Measurements from ENCODE around the gene MPO. TPM values are rescaled to one million over a fixed set of nuclear protein-coding genes. Genes with fewer than 3 reads are reported as not detected.

The MPO gene
- total RNA-seq, 1 experiment from 2014 or later, result not detected

DNA sequence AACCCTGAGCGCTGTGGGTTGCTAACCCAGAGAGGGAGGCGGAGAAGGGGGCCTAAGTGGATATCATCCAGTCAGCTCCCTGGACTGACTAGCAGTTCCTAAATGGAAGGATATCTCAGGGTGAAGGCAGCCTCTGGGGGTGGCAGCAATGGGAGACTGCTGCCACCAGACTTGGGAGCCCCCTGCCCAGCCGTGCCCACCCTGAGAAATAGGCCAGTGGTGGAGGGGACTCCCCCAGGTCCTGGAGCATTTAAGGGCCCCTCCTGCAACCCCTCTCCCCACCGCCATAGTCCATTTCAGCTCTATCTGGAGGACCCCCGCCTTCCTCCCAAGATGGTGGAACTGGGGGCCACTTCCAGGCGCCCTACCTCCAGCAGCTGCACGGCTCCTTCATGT lies 39.4 kb upstream of the MPO start:
- Histone ChIP-seq H3K9me2 (ENCODE audit: insufficient read depth) (no peaks in the 10 kb centered on the region), H3K27ac (no peak overlapping the region), H3K27me3 (ENCODE audit: insufficient read depth, low read depth) (peaks cover 64% of the 10 kb centered on the region), H4K20me1 (ENCODE audit: insufficient read depth) (no peaks in the 10 kb centered on the region), H3F3A (ENCODE audit: insufficient read depth, low read depth) (no peaks in the 10 kb centered on the region), H3K4me1 (replicated peaks; ENCODE audit: insufficient read depth) (no peaks in the 10 kb centered on the region), H3K4me3 (no peak overlapping the region), H3K79me2 (ENCODE audit: low read depth) (no peaks in the 10 kb centered on the region), H2AFZ (no peak overlapping the region), H3K9me3 (ENCODE audit: insufficient read depth, low read depth) (no peaks in the 10 kb centered on the region), H3K4me2 (no peak overlapping the region), H3K36me3 (ENCODE audit: low read depth) (no peaks in the 10 kb centered on the region)
- intact Hi-C loops (cut with micrococcal nuclease; ENCODE audit: unreplicated experiment), result no loop called here
- no peak for DNase-seq
- BruUV-seq (replicated peaks), result no TSS peak
- no peak for TF ChIP-seq EZH2 (IDR thresholded peaks at IDR 0.05; ENCODE audit: low read depth)
- TF ChIP-seq, protein P1, sequence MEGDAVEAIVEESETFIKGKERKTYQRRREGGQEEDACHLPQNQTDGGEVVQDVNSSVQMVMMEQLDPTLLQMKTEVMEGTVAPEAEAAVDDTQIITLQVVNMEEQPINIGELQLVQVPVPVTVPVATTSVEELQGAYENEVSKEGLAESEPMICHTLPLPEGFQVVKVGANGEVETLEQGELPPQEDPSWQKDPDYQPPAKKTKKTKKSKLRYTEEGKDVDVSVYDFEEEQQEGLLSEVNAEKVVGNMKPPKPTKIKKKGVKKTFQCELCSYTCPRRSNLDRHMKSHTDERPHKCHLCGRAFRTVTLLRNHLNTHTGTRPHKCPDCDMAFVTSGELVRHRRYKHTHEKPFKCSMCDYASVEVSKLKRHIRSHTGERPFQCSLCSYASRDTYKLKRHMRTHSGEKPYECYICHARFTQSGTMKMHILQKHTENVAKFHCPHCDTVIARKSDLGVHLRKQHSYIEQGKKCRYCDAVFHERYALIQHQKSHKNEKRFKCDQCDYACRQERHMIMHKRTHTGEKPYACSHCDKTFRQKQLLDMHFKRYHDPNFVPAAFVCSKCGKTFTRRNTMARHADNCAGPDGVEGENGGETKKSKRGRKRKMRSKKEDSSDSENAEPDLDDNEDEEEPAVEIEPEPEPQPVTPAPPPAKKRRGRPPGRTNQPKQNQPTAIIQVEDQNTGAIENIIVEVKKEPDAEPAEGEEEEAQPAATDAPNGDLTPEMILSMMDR (conservative IDR thresholded peaks at IDR 0.05), result no peak
- POLR2A ChIA-PET (ENCODE audit: unreplicated experiment), result interaction anchor here (0.7 kb wide), 1 partner anchor 32 kb away, joined by 4 read pairs; the partner anchor contains the start of gene SUPT4H1
- CTCF ChIA-PET, result no interaction called here

DNA sequence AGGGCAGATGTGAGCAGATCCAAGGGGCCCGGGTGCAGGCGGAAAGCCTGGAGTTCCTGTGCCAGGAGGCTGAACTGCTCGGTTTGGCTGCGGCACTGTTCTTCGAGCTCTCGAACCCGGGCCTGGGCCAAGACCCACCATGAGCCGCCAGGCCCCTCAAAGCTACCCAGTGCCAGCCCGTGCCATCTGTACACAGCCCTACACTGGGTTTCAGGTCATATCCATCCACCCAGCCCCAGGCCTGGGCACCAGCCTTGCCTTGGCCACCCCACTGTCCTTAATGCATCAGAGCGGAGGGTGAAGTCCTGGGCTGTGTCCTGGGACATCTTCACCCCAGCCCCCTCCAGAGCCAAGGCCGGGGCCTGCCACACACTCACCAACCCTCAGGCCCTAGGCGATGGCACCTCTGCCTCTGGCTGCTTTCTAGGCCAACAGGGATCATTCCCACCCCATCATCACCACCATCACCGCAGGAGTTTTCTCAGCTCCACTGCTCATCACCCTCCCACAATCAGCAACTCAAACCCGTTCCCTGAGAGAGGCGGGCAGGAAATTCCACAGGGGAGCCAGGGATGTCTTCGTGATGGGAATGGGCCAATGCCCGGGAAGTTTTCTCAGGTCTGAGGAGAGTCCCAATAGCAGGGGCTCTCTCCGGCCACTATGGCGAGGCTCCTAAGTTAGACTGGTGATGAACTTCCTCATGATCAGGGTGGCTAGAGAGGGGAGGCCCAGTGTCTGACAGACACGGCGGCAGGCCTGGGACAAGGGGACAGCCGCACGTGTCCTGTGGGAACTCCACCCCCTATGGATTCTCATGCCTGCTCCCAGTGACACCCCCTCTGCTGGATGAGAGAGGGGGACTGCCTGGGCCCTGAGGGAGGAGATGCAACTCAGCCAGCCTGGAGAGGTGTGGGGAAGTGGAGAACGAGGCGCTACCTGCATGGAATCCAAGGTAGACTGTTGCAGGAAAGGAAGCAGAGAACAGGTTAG lies 38.7 kb upstream of the MPO start:
- no peak overlapping the region for H3K27ac ChIP-seq
- intact Hi-C loops (cut with micrococcal nuclease; ENCODE audit: unreplicated experiment), result loop anchor here (10.0 kb wide), 1 partner anchor 685 kb away; no protein-coding TSS in a partner anchor
- no peaks in the 10 kb centered on the region for H4K20me1 ChIP-seq (ENCODE audit: insufficient read depth)
- H3K4me2 ChIP-seq, result no peak overlapping the region
- no peak overlapping the region for H3K4me3 ChIP-seq
- TF ChIP-seq EZH2 (IDR thresholded peaks at IDR 0.05; ENCODE audit: low read depth), result no peak
- TF ChIP-seq, protein P1 (conservative IDR thresholded peaks at IDR 0.05), result no peak
- ChIA-PET POLR2A (ENCODE audit: unreplicated experiment) (no interaction called here), CTCF (no interaction called here)
- no peak overlapping the region for H2AFZ ChIP-seq
- H3K79me2 ChIP-seq (ENCODE audit: low read depth), result no peaks in the 10 kb centered on the region
- BruUV-seq (replicated peaks), result no TSS peak
- H3K9me3 ChIP-seq (ENCODE audit: insufficient read depth, low read depth), result no peaks in the 10 kb centered on the region
- no peaks in the 10 kb centered on the region for H3K36me3 ChIP-seq (ENCODE audit: low read depth)
- H3F3A ChIP-seq (ENCODE audit: insufficient read depth, low read depth), result no peaks in the 10 kb centered on the region
- DNase-seq, result no peak
- no peaks in the 10 kb centered on the region for H3K9me2 ChIP-seq (ENCODE audit: insufficient read depth)
- peaks cover 63% of the 10 kb centered on the region for H3K27me3 ChIP-seq (ENCODE audit: insufficient read depth, low read depth)
- H3K4me1 ChIP-seq (replicated peaks; ENCODE audit: insufficient read depth), result no peaks in the 10 kb centered on the region

DNA sequence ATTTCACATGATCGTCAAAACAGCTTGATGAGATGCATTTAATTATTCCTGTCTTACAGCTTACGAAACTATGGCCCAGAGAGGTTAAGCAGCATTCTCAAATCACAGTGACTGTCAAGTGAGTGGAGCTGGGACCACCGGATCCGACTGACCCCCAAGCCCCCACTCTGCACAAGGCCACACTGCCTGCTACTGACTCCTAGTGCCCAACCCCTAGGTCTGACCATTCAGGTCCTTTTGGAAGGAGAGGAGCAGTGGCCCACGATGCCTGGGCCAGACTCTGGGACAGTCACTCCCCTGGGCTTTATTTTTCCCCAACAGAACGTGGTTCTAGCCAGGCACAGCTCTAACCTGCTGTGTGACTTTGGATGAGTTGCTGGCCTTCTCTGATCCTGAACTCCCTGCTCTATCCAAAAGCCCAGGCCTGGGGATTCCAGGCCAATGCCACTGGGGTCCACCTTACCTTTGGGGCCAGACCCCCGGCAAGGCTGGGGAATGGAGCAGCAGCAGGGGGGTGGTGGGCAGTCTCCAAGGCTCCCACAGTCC lies 38.0 kb upstream of the MPO start:
- Histone ChIP-seq H3F3A (ENCODE audit: insufficient read depth, low read depth) (no peaks in the 10 kb centered on the region), H3K79me2 (ENCODE audit: low read depth) (no peaks in the 10 kb centered on the region), H3K27ac (no peak overlapping the region), H3K4me2 (no peak overlapping the region), H3K27me3 (ENCODE audit: insufficient read depth, low read depth) (peaks cover 63% of the 10 kb centered on the region), H3K4me3 (no peak overlapping the region), H4K20me1 (ENCODE audit: insufficient read depth) (no peaks in the 10 kb centered on the region), H2AFZ (no peak overlapping the region), H3K9me3 (ENCODE audit: insufficient read depth, low read depth) (no peaks in the 10 kb centered on the region), H3K9me2 (ENCODE audit: insufficient read depth) (no peaks in the 10 kb centered on the region), H3K4me1 (replicated peaks; ENCODE audit: insufficient read depth) (no peaks in the 10 kb centered on the region), H3K36me3 (ENCODE audit: low read depth) (no peaks in the 10 kb centered on the region)
- POLR2A ChIA-PET (ENCODE audit: unreplicated experiment), result no interaction called here
- BruUV-seq (replicated peaks), result no TSS peak
- DNase-seq, result no peak
- intact Hi-C loops (cut with micrococcal nuclease; ENCODE audit: unreplicated experiment), result loop anchor here (10.0 kb wide), 1 partner anchor 686 kb away; no protein-coding TSS in a partner anchor
- TF ChIP-seq EZH2 (IDR thresholded peaks at IDR 0.05; ENCODE audit: low read depth), result no peak
- TF ChIP-seq, protein P1 (conservative IDR thresholded peaks at IDR 0.05), result no peak
- CTCF ChIA-PET, result no interaction called here

All from PC-9 (cell line).